ENCODE data around the gene FOLH1.
"Not testable (repeated sequence)": the region's sequence is repeated elsewhere in the genome, so short reads cannot be mapped to it uniquely, and the experiment has no call there.

FOLH1 gene

DNA sequence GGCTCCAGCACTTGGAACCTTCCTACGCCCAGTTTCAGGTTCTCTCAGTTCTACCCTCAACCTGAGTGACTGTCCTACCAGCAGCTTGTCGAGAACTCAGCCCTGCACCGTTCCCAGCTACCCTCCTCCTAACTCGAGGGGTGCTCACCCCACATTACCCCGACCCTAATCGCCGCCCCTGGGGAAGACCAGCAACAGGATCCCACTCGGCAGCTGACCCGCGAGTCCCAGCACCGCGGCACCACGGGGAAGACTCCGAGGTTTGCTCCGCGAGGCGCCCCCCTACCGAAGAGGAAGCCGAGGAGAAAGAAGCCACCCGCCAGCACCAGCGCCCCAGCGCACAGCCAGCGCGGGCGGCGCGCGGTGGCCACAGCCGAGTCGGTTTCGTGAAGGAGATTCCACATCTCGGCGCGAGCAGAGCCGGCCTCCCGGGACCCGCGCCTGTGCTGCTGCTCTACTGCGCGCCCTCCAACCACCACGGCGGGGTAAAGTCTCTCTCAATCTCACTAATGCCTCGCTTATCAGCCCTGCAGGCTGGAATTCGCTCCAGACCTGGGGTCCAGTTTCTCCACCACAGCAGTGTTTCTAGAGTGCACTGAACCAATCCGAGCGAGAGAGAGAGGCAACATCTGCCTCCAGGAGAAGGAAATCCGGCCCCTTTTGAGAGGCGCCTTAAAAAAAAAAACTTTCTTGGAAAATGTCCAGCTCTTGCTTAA, at the start of gene FOLH1:
FOLH1 (minus strand) TSS at position 597 of the 716 bp plus-strand sequence; CDS start at position 404, 193 bp downstream.
- no peak for DNase-seq

DNA sequence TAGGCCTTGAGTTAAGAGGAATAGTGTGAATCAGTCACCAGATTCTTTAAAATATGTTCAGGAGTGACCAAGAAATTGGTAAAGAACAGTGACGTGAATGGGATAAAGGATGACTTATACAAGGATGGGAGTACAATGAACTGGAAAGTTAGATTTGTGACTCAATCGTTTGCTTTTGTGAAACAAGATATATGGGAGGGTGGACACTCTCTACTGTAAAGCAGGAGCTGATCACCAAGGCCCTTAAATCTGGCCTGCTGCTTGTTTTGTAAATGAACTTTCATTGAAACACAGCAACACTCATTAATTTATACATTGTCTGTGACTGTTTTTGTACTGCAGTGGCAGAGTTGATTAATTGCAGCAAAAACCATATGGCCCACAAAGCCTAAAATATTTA, 46.7 kb upstream of the FOLH1 start:
- not testable (repeated sequence) for DNase-seq

DNA sequence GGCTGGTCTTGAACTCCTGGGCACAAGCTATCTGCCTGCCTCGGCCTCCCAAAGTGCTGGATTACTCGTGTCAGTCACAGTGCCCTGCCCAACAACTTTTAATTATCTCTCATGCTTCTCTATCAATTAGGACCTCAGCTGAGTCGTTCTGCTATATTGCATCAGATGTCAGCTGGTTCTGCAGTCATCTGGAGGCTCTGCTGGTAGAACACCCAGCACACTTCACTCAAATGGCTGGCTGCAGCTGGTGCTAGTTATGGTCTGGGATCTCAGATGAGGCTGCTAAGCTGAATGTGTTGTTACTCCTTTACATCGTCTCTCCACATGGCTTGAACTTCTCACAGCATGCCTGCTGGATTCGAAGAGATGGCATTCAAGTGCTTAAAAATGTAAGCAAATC, 42.8 kb upstream of the FOLH1 start:
- DNase-seq: not testable (repeated sequence)

DNA sequence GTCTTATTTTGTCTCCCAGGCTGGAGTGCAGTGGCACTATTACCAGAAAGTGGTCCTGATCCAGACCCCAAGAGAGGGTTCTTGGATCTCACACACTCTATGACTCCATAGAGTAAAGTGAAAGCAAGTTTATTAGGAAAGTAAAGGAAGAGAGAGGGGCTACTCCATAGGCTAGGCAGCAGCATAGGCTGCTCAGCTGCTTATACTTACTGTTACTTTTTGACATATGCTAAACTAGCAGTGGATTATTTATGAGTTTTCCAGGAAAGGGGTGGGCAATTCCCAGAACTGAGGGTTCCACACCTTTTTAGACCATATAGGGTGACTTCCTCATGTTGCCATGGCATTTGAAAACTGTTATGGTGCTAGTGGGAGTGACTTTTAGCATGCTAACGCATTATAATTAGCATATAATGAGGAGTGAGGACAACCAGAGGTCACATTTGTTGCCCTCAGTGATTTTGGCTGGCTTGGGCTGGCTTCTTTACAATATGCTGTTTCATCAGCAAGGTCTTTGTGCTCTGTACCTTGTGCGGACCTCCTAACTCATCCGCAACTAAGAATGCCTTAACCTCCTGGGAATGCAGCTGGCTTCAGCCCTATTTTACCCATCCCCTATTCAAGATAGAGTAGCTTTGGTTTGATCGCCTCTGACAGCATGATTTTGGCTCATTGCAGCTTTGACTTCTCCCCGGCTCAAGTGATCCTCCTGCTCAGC, 42.2 kb upstream of the FOLH1 start:
- not testable (repeated sequence) for DNase-seq

DNA sequence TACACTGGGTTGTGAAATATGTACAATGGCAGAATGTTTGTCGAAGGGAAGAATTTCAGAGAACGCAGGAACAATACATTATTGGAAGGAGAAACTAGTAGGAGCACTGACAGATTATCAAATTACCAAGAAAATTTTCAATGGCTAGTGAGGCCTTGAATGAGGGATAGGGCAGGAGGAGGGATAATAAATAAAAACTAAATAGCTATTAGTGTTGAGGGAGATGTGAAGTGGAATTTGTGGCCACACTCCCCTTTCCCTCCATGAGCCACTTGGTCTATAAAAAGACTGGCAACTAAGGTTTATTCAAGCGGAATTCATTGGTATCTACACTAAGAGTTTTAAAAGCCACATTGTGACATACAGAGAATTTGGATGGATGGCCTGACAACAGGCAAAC, 41.0 kb upstream of the FOLH1 start:
- DNase-seq: not testable (repeated sequence)

DNA sequence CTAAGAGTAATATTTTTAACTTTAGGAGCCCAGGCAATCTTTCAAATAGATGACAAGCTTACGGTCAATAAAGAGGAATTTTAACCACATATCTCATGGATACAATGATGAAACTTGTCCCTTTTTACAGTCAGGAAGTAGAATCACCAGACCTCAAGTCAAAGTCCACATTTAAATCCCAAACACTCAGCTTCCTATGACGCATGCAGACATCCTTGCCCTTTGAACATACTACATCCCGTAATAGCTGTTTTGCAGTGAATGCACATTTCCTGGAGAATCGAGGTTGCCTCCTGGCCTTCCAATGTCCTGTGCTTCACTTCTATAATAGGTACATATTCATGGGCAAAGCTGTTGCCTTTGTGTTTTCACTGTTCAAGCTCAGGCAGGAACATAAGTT, 25.3 kb upstream of the FOLH1 start:
- DNase-seq: not testable (repeated sequence)

DNA sequence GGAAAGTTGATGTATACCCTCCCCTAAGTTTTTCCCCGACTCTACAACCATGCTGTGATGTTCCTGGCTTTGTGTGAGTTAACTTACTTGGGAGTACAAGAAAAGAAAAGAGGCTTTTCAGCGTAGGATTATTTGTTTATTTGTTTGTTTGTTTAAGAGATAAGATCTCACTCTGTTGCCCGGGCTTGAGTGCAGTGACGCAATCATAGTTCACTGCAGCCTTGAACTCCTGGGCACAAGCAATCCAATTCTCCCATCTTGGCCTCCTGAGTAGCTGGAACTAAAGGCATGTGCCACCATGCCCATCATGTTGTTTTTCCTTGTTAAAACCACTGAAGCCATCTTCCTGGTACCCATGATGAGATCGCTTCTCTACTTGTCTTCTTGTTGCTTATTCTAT, 24.6 kb upstream of the FOLH1 start:
- not testable (repeated sequence) for DNase-seq

DNA sequence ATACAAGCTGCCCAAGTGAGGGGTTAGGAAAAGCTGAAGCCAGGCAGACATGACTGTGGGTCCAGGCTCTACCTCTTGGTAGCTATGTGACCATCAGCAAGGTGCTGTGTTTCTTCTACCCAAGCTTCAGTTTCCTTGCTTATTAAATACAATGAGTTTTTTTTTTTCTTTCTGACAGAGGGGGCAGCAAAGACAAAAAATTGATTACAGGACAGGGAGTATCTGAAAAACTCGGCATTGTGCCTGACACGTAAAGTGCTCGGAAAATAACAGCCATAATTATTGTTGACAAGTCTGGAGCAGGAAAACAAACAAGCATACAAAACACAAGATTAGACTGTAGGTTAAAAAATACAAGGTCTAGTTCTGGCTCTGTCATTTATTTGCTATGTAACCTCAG, 23.3 kb upstream of the FOLH1 start:
- DNase-seq: not testable (repeated sequence)

DNA sequence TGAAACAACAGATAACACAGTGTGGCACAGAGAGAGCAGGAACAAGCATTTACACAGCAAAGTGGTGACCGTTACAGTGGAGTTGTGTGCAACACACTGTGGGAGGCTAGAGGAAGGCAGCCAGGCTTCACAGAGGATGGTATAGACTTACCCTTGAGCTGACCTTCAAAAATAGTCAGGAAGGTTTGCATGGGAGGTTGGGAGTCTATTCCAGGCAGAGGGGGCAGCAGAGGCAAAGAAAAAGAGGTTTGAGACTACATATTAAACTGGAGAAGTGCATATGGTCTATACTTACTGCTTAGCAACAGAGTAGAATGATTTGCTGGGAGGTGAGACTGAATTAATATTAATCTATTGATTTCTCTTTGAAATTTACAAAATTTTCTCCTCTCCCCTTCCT, 22.1 kb upstream of the FOLH1 start:
- DNase-seq: not testable (repeated sequence)

DNA sequence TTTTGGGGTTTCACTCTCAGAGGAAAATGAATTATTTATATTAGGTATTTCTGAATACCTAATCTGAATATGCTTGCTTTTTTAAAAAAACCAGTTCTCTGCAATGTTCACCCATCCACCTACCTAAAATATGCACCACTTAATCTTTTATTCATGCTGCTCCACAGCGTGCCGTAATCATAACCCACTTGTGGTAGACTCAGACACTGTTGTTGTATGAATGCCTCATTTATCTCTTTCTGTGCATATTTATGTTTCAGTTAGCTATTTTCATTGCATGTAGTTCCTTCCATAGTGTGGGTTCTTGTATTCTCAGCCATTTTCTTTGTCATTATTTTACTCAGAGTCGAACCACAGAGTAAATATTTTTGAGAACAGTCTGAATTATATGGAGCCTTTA, 21.6 kb upstream of the FOLH1 start:
- not testable (repeated sequence) for DNase-seq

DNA sequence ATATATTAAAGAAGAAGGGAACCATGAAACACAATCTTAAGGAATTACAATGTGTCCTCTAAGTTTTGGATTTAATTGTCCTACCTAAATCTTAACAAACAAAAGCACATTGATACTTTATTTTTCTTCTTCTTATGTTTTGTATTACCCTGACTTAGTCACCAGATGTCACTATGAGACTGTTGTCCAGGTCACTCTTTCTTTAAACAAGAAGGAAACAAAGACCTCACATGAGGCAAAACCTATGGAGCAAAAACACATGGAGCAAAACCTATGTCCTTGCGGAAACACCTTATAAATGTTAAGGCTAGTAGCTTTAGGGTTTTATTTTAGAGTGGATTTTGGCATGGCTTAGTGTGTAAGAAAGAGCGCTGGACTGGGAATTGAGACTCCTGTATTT, 20.7 kb upstream of the FOLH1 start:
- not testable (repeated sequence) for DNase-seq

DNA sequence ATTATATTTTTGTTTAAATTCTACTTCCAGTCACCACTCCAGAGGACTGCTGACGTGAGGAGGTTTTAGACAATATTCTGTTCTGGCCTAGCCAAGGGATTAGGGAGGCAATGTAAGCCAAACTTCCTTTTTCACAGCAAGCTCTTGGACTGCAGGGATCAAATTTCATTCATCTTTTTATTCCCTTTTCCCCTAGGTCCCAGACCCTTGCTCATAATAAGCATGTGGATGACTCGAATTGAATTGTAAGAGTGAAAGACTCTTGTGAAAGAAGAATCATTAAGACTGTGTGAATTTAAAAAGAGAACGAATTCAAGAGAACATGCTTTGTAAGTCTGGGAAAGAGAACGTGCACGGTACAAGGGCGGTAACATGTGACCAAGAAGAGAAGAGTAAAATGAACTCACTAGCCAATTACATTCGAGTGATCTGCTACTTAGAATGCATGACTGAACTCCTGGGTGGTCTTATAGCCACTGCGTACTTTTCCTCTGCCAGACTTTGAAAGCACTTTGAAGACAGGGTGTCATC, 16.9 kb upstream of the FOLH1 start:
- DNase-seq: not testable (repeated sequence)

DNA sequence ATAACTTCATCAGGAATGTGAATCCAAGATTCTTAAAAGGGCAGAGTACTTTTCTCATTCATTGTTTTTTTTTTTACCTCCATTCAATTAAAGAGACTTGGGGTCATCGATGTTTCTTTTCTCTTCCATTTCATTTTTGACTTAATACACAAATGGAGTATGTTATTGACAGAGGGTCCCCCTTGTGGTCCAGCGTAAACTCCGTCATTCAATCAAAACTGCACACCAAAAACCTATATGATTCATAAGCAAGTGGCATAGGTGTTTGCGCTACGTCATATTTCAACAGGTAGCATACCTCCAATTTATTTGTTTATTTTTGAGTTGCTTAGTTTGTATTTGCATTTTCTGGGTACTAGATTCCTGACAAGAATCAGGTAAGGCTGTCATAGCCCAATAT, 12.7 kb upstream of the FOLH1 start:
- DNase-seq: no peak

DNA sequence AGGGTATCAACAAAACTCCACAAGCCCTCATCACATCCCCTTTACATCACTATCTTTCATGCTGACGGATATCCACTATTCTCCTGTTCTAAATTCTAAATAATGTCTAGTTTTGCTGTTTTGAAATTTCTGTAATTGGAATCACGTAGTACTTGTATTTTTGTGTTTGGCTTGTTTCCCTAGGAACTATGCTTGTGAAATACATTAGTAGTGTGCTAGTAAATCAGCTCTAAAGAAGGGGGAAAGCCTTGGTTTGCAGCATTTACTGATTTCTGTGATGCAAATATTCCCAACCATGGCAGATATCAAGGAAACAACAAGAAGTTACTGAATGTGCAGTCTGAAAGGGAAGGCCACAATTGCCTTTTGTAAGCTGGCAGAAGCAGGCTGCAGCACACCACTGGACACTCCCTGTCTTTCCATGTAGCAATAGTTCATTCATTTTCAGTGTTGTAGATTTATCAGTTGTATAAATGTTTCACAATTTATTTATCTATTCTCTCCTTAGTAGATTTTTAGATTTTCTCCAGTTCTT, 4.7 kb upstream of the FOLH1 start:
- DNase-seq: no peak

DNA sequence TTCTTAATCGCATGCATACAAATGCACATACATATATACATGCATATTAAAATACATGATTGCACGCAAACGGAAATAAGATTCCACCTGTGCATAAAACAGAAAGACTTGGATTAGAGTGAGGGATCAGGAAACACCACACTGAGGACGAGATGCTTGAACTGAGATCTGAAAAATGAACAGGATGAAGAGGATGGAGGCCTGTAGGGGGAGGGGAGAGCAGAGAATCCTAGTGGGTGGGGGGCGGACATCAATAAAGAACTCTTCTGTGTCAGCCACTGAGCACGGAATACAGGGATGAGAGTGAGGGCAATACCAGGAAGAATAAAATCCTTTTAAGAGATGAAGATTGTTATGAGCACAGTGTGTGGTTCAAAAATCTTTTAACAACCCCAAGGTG, 1.4 kb downstream of the FOLH1 start:
- DNase-seq: not testable (repeated sequence)

DNA sequence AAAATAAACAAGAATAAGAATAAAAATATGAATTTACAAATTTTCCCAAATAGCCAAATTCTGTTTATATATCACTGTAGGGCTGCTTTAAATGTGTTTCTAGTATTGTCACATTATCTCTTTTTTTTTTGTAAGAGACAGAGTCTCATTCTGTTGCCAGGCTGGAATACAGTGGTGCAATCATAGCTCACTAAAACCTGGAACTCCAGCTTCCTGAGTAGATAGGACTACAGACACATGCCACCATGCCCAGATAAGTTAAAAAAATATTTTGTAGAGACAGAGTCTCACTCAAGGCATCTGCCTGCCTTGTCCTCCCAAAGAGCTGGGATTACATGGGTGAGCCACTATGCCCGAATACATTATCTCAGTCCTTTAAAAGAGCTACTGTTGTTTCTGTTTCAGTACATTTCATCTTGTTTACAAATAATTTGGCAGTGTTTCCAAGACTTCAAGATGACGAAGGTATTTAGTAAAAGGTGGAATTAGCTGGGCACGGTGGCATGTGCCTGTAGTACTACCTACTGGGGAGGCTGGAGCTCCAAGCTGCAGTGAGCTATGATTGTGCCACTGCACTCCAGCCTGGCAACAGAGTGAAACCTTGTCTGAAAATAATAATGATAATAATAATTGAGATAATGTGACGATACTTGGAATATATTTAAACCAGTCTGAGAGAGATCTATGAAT, 6.0 kb downstream of the FOLH1 start:
- DNase-seq: no peak

DNA sequence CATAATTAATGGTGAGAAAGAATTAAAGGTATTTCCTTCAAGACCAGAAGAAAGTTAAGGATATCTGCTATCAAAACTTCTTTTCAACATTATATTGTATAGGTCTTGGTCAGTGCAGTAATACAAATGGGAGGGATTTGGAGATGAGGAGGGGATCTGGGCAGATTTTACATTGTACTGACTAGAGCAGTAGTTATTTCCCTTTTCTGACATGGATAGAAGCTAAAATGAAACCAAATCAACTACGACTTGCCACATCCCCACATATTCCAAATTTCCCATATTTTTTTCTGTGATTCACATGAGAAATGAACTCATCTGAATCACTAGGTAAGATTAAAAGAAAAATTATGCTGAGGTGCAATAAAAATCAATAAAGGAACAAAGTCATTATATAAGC, 11.6 kb downstream of the FOLH1 start:
- DNase-seq: not testable (repeated sequence)

DNA sequence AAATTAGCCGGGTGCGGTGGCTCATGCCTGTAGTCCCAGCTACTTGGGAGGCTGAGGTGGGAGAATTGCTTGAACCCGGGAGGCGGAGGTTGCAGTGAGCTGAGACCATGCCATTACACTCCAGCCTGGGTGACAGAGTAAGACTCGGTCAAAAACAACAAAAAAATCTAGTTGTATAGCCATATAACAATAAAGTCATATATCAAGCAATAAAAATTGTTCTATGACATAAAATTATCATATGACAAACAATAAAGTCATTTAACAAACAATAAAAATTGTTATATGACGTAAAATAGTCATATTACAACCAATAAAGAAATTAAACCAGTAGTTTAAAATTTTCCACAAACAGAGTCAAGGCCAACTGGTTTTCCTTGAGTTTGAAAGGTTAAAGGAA, 12.4 kb downstream of the FOLH1 start:
- not testable (repeated sequence) for DNase-seq

DNA sequence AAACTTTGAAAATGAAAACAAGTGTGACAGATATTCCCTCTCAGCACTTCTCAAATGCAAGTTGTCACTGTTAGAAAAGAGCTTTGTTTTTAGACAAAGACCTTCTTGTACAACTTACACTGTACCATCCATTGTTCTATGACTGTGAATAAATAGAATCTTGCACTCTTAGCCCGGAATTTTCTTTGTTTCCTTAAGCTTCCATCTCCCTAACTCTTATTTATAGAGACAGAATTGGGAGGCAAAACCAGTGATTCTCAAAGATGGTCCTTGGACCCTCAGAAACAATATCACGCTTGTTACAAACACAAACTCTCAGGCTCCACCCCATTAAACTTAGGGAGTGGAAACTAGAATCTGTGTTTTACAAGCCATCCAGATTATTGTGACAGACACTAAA, 18.1 kb downstream of the FOLH1 start:
- DNase-seq: not testable (repeated sequence)

DNA sequence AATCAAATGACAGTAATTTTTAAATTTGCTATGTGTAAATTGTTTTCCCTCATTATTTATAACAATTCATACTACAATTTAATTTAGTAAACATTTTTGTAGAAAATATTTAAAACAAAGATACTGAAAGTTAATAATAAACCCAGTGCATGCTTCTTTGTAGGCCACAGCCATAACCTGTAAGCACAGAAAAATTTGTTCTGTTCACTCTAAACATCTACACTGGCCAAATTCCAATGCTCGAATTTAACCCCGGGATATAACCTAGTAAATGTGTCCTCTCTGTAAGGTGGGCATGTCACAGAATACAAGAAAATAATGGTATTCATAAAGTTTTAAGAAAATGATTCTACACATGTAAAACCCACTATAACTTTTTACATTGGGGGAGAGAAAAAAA, 22.2 kb downstream of the FOLH1 start:
- DNase-seq: not testable (repeated sequence)

DNA sequence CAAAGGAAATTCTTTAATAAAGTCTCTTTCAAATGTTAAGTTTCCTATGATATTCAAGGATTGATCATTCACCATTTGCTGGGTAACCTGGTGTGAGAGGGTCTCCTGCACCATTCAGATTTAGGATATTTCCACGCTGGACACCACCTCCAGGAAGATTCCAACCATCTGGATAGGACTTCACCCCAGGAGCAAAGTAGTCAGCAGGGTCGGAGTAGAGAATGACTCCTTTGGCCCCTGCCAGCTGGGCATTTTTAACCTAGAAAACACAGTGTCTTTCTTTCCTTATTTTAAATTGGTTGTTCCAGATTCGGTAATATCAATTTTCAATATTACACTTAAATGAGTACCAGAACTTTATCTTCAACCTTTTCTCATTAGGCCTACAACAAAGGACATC, 22.8 kb downstream of the FOLH1 start:
- not testable (repeated sequence) for DNase-seq

DNA sequence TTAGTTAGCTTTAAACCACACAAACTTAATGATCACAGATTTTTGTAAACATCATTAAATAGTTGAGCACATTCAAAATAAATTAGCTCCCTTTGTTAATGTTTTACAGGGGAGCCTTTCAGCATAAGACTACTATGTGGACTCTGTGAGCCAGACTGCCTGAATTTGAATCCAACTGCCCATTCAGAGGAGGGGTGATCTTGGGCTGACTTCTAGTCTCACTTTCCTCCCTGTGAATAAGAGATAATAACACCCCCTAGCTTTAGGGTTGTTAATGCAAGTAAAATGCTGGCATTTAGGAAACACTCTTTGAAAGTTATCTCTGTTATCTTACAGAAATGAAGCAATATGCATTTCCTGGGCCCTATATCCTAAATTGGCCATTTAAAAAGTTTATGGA, 23.6 kb downstream of the FOLH1 start:
- DNase-seq: not testable (repeated sequence)

DNA sequence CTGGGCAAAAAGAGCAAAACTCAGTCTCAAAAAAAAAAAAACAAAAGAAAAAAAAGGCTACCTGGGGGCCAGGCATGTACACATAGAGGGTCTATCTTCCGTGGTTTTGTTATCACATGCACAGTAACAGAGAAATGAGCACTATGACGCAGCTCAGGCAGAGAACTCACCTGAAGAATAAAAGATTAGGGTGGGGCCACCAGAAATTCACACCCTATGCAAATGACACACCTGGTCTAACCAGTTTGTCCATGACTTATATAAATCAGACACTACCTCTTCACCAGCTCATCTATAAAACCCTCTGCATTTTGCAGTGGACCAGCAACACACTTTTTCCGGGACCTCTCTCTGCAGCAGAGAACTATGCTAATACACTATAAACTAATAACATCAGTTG, 30.5 kb downstream of the FOLH1 start:
- DNase-seq: not testable (repeated sequence)
